Measurements from ENCODE around the gene ZFAND6.

DNA sequence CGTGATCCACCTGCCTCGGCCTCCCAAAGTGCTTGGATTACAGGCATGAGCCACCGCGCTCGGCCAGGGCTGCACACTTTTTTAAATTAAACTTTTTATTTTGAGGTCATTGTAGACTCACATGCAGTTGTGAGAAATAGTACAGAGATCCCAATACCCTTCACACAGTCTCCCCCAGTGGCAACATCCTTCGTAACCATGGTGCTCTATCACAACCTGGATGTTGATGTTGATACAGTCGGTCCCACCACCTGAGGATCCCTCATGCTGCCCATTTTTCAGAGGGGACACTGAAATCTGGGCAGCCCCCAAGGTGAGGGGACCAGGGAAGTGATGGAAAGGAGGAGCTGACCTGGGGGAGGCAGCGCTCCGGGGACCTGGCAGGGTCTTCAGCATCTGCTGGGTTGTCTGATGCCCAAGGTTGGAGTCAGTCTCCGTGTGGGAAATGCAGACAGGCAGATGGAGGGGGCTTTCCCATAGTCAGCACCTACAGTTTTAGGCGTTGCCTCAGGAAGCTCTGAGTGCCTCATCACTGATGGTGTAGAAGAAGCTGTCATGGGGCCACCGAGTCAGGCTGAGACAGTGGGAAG lies 110.4 kb downstream of the ZFAND6 start:
- TF ChIP-seq POLR2AphosphoS5 (IDR thresholded peaks at IDR 0.05; ENCODE audit: low read depth, low read length) (no peak), TAF1 (IDR thresholded peaks at IDR 0.05; ENCODE audit: borderline replicate concordance, low read depth, low read length) (no peak), POLR2A (IDR thresholded peaks at IDR 0.05; ENCODE audit: low read depth, low read length) (no peak)

Measured in GM12892 (cell line).